GM12878 (cell line): ENCODE data around the gene CDK13. TPM values are rescaled to one million over a fixed set of nuclear protein-coding genes. Genes with fewer than 3 reads are reported as not detected.

Source experiments
- ATAC-seq: fragments of 200-7000 bp; cut with Tn5 transposase; 3 replicates; pipeline ENCODE4 v1.9.1; 2020; ENCODE audit warnings: mild to moderate bottlenecking, moderate library complexity
- BruUV-seq: library from RNA; stranded (reverse); fragments of 400-500 nt; replicated peaks from 2 replicates; lab custom pipeline; 2021; lab: Mats Ljungman, UMichigan
- CTCF ChIA-PET: fragments of 300-600 bp; sonication (Branson Sonifier 250); formaldehyde crosslinking; extraction: SDS; loops from one replicate; lab custom pipeline; 2021; ENCODE audit warnings: inconsistent platforms; lab: Yijun Ruan, JAX
- POLR2A ChIA-PET: fragments of 350-600 bp; formaldehyde crosslinking; extraction: SDS; loops from one replicate; lab custom pipeline; 2021; ENCODE audit warnings: inconsistent platforms; lab: Charles Lee
- RAD21 ChIA-PET: fragments of 300-600 bp; sonication (Branson Sonifier 250); formaldehyde crosslinking; loops from one replicate; lab custom pipeline; 2023; ENCODE audit warnings: antibody characterized with exemption; ENCODE audit not compliant: unreplicated experiment; lab: Charles Lee
- SMC1A ChIA-PET: fragments of 300-600 bp; sonication (Branson Sonifier 250); formaldehyde crosslinking; loops from one replicate; lab custom pipeline; 2023; ENCODE audit not compliant: unreplicated experiment, uncharacterized antibody; lab: Charles Lee
- DNase-seq: peaks from one replicate; pipeline ENCODE4 v3.0.0-alpha.2; 2011; ENCODE audit warnings: low read depth, low spot score
- FAIRE-seq: peaks from 3 replicates; lab custom pipeline; 2011; peaks lifted over from hg19 to GRCh38; lab: Jason Lieb, UNC
- H2AFZ ChIP-seq: 2 replicates; pipeline ENCODE4 v1.6.0; 2011; ENCODE audit warnings: low read depth, low read length, control low read depth; ENCODE audit not compliant: control insufficient read depth
- H3K27ac ChIP-seq: 2 replicates; pipeline ENCODE4 v1.5.1; 2011; ENCODE audit warnings: control low read depth; ENCODE audit not compliant: control insufficient read depth, insufficient read depth
- H3K27me3 ChIP-seq, 2 experiments: replicated peaks in 1 of 2; 2 replicates each; pipeline versions ENCODE4 v1.6.0 to v1.6.1; 2011; ENCODE audit warnings: low read length in 1 of 2; ENCODE audit not compliant: control insufficient read depth in 2 of 2, insufficient read depth in 2 of 2
- H3K36me3 ChIP-seq, 2 experiments: 2 replicates each; pipeline ENCODE4 v1.5.1; 2011; ENCODE audit warnings: low read length in 1 of 2; ENCODE audit not compliant: control insufficient read depth in 2 of 2, insufficient read depth in 2 of 2
- H3K4me1 ChIP-seq: 2 replicates; pipeline ENCODE4 v1.6.1; 2011; ENCODE audit warnings: mild to moderate bottlenecking, low read length, moderate library complexity, mixed read lengths; ENCODE audit not compliant: control insufficient read depth, insufficient read depth
- H3K4me2 ChIP-seq: 2 replicates; pipeline ENCODE4 v1.6.0; 2011; ENCODE audit warnings: control low read depth; ENCODE audit not compliant: control insufficient read depth, insufficient read depth
- H3K4me3 ChIP-seq: fragments of 200-600 bp; sonication (generic); 2 replicates; pipeline ENCODE4 v1.5.1; 2016
- H3K79me2 ChIP-seq: 2 replicates; pipeline ENCODE4 v1.6.0; 2011; ENCODE audit warnings: low read length; ENCODE audit not compliant: control insufficient read depth, insufficient read depth
- H3K9ac ChIP-seq: 2 replicates; pipeline ENCODE4 v1.8.0; 2011; ENCODE audit warnings: low read length, control low read depth, mixed read lengths; ENCODE audit not compliant: control insufficient read depth, insufficient read depth
- H3K9me3 ChIP-seq: replicated peaks from 3 replicates; pipeline ENCODE4 v1.5.1; 2011; ENCODE audit warnings: mild to moderate bottlenecking, low read length; ENCODE audit not compliant: control insufficient read depth, insufficient read depth
- H4K20me1 ChIP-seq: 2 replicates; pipeline ENCODE4 v1.6.0; 2011; ENCODE audit not compliant: control insufficient read depth, insufficient read depth
- BCL3 ChIP-seq: IDR thresholded peaks from 2 replicates; pipeline ENCODE4 v1.6.1; 2011; ENCODE audit warnings: borderline replicate concordance, low read depth, mild to moderate bottlenecking, moderate library complexity, low read length; ENCODE audit not compliant: insufficient read depth, poor library complexity, severe bottlenecking
- DPF2 ChIP-seq: fragments of 450-650 bp; IDR thresholded peaks from 2 replicates; pipeline ENCODE4 v1.6.1; 2017; ENCODE audit warnings: mild to moderate bottlenecking
- ETV6 ChIP-seq, 2 experiments: fragments of 450-650 bp in 1 of 2; IDR thresholded peaks in 1 of 2; conservative IDR thresholded peaks in 1 of 2; 2 replicates each; pipeline ENCODE4 v1.6.1; 2014; ENCODE audit warnings: antibody characterized with exemption in 1 of 2, borderline replicate concordance in 1 of 2, low read depth in 1 of 2, mild to moderate bottlenecking in 1 of 2, moderate library complexity in 1 of 2
- MEF2A ChIP-seq: IDR thresholded peaks from 2 replicates; pipeline ENCODE4 v1.6.1; 2011; ENCODE audit warnings: low read depth, mild to moderate bottlenecking, low read length, moderate library complexity; ENCODE audit not compliant: insufficient read depth
- MLLT1 ChIP-seq: fragments of 450-650 bp; IDR thresholded peaks from 2 replicates; pipeline ENCODE4 v1.6.1; 2016; ENCODE audit warnings: mild to moderate bottlenecking
- NR2C2 ChIP-seq: IDR thresholded peaks from 2 replicates; pipeline ENCODE4 v1.6.1; 2011; ENCODE audit warnings: borderline replicate concordance, low read depth; ENCODE audit not compliant: control insufficient read depth, insufficient read length
- NR2F1 ChIP-seq: fragments of 450-650 bp; conservative IDR thresholded peaks from 2 replicates; pipeline ENCODE4 v1.6.1; 2017; ENCODE audit warnings: mild to moderate bottlenecking
- POU2F2 ChIP-seq: IDR thresholded peaks from 3 replicates; pipeline ENCODE4 v1.6.1; 2011; ENCODE audit warnings: low read depth, mild to moderate bottlenecking, low read length, borderline replicate concordance
- RUNX3 ChIP-seq: IDR thresholded peaks from 2 replicates; pipeline ENCODE4 v1.6.1; 2012; ENCODE audit warnings: low read length, inconsistent platforms
- STAT1 ChIP-seq: fragments of 450-650 bp; conservative IDR thresholded peaks from 2 replicates; pipeline ENCODE4 v1.6.1; 2014; ENCODE audit warnings: antibody characterized with exemption, mild to moderate bottlenecking
- YBX1 ChIP-seq: fragments of 450-650 bp; IDR thresholded peaks from 2 replicates; pipeline ENCODE4 v1.6.1; 2016; ENCODE audit warnings: antibody characterized with exemption
- ZBTB4 ChIP-seq: fragments of 450-650 bp; formaldehyde crosslinking; IDR thresholded peaks from 2 replicates; pipeline ENCODE4 v1.4.0; 2022; ENCODE audit warnings: mild to moderate bottlenecking, moderate library complexity
- WGBS: methylation state at CpG from one replicate; pipeline ENCODE4 v1.1.6; 2016; ENCODE audit warnings: low lambda C conversion rate; ENCODE audit not compliant: insufficient replicate concordance, insufficient coverage; ENCODE audit errors: missing lambda C conversion rate; 5-methylcytosine and 5-hydroxymethylcytosine counted together
- in situ Hi-C: fragments of 300-500 bp; cut with MboI; formaldehyde crosslinking; loops from 9 replicates; pipeline ENCODE4 v1.14.3; 2018; ENCODE audit warnings: mixed read lengths
- intact Hi-C: fragments of 100-400 bp; cut with micrococcal nuclease; formaldehyde crosslinking; loops from one replicate; pipeline ENCODE4 v1.14.2; 2022; ENCODE audit not compliant: unreplicated experiment
- polyA plus RNA-seq, 11 experiments: library from polyadenylated mRNA; depleted of rRNA in 4 of 11; unstranded in 6 of 11; stranded (reverse) in 5 of 11; fragments of >200 nt; fragmentation: Nextera tagmentation in 4 of 11; fragmentation: Illumina TruSeq in 1 of 11; extraction: Ambion mirVana in 4 of 11; extraction: Trizol in 1 of 11; gene quantifications; 1 replicate in 1 of 11; 2 replicates in 10 of 11; pipeline versions ENCODE4 v1.2.1 to v1.2.3, GENCODE V29; 2011 to 2016; ENCODE audit warnings: inconsistent platforms in 2 of 11, missing spikeins in 2 of 11, low read depth in 1 of 11
- total RNA-seq, 4 experiments: library from RNA; depleted of rRNA in 3 of 4; stranded (reverse); fragments of >200 nt in 3 of 4; fragmentation: Illumina TruSeq in 1 of 4; extraction: Trizol in 1 of 4; gene quantifications; 2 replicates each; pipeline versions ENCODE4 v1.2.1 to v1.2.3, GENCODE V29; 2013 to 2021

Gene CDK13
- total and polyA plus RNA-seq, 10 of the 15 experiments (the other 5 are each of a cell fraction or from before 2014, with no cell fraction given): 10.8 to 44.4 (median 28.0) TPM

- no peak for TF ChIP-seq RUNX3
- no peak for TF ChIP-seq NR2F1
- no peak for TF ChIP-seq NR2C2
- no peak for TF ChIP-seq YBX1
- no peak for TF ChIP-seq DPF2
These were observed 149.8 kb downstream of the CDK13 start (continued) for GRCh38 chr7:40099837-40100236.

- FAIRE-seq: no peak
- Histone ChIP-seq H3K9me3 (no peaks in the 10 kb centered on the region), H3K27ac (no peak overlapping the region), H4K20me1 (no peaks in the 10 kb centered on the region), H3K79me2 (no peaks in the 10 kb centered on the region), H3K4me1 (no peaks in the 10 kb centered on the region), H3K4me3 (no peak overlapping the region), H3K36me3 (no peaks in the 10 kb centered on the region), H3K9ac (no peak overlapping the region), H3K27me3 (no peaks in the 10 kb centered on the region), H3K4me2 (no peak overlapping the region), H2AFZ (no peak overlapping the region)
- no peak for DNase-seq
- POLR2A ChIA-PET: no interaction called here
- BruUV-seq: no TSS peak
- intact Hi-C loops (no loop called here), in situ Hi-C loops (no loop called here)
- ATAC-seq: no peak
- no peak for TF ChIP-seq ZBTB4
- TF ChIP-seq ETV6 (conservative IDR thresholded peaks at IDR 0.05 in 1 of 2, IDR thresholded peaks at IDR 0.05 in 1 of 2; ENCODE audit: borderline replicate concordance in 1 of 2, low read depth in 1 of 2): no peak
- TF ChIP-seq MLLT1: no peak
- no peak for TF ChIP-seq NR2C2
- TF ChIP-seq MEF2A: no peak
- TF ChIP-seq BCL3: no peak
- no peak for TF ChIP-seq POU2F2
- TF ChIP-seq STAT1: no peak
- RAD21 ChIA-PET: no interaction called here
- SMC1A ChIA-PET: interaction anchor here (0.6 to 1.0 kb wide), 2 partner anchors 105 to 227 kb away, joined by 3 read pairs; no protein-coding TSS in a partner anchor
- 79% methylated on average over 3 of the region's 3 CpGs for WGBS
- CTCF ChIA-PET: no interaction called here
These were observed 151.1 kb downstream of the CDK13 start for GRCh38 chr7:40101201-40101600.
